ENCODE measurements around the gene UMOD.
A peak's percentile ranks its signal among the peaks of the same experiment; 100 is the strongest.

The UMOD gene

GRCh38 chr16:20385844-20386832, 33.6 kb upstream of the UMOD start:
- peak; percentile 62 for DNase-seq (ENCODE audit: low read depth)
- no peak overlapping the region for H3K4me3 ChIP-seq (replicated peaks; ENCODE audit: low read depth, low read length)

DNA sequence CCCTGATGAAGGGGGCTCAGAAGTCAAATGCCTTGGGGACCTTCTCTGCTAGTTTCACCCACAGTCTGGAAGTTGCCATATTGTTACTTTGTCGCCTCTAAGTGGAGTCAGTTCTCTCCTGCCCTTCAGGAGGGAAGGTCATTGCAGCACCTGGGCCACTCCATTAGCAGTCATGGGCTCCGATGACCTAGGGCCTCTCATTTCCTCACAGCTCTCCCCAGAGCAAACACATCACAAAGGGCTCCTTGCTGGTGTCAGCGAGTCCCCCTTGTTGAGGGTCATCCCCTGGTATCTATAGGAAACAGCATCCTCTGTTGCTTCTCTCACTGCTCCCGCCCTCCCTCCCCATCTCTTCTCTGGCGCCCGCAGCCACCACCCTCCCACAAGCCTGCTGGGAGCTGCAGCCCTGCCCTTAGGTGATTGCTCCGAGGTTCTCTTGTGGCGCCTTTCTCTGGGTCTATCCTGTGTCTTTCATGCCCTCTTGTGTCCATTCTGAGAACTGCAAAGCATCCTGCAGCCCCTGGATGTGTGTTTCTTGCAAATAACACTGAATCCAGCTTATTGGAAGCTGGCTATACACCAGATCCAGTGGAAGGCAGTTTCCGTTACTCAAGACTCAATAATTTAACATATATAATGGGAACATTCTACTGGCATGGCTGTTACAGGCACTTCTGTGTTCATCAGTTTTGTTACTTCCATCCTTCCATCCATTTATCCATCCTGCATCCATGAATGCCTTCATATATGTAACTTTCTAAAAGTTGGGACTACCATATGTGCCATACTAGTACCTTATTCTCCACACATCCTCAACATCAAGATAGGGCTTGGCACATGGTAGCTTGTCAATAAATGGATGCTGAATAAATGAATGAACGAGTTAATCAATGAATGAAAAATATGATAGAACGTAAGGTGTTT, 30.9 kb upstream of the UMOD start:
- peak; percentile 85 for TF ChIP-seq CTCF (IDR thresholded peaks at IDR 0.05; ENCODE audit: low read length, missing control alignments)
- H3K4me3 ChIP-seq (replicated peaks; ENCODE audit: low read depth, low read length) = no peak overlapping the region
- DNase-seq (ENCODE audit: low read depth) = peak; percentile 69

More at GRCh38 chr16:20385844-20386832, 33.6 kb upstream of the UMOD start:
- peak; percentile 81 for TF ChIP-seq CTCF (IDR thresholded peaks at IDR 0.05; ENCODE audit: low read length, missing control alignments)

DNA sequence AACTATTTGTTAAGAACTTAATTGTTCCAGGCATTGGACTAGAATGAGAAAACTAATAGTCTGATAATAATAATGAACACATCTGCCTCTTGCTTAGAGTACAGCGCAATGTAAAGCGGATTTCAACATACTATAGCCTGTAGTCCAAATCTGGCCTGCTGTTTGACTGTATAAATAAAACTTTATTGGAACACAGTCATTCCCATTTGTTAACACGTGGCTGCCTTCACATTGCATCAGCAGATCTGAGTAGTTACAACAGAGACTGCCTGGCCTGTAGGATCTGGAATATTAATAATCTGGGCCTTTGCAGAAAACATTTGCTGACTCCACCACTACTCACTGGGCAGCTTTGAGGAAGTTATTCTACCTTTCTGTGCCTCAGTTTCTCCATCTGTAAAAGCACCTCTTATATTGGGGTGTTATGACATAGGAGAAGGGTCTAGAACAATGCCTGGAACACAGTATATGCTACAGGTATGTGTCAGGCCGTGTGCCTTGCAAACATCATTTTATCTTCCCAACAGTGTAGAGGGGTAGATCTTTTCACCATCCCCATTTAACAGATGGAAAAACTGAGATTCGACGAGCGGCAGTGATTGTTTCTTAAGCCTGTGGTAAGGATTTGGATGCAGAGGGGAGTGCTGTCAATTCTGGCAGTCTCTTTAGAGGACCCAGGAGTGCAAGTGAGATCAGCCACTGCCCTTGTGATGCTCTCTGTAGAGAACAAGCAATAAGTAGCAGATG, 29.9 kb upstream of the UMOD start:
- H3K4me3 ChIP-seq (replicated peaks; ENCODE audit: low read depth, low read length) = no peak overlapping the region
- no peak for TF ChIP-seq CTCF (IDR thresholded peaks at IDR 0.05; ENCODE audit: low read length, missing control alignments)
- DNase-seq (ENCODE audit: low read depth) = peak; percentile 1

- H3K4me3 ChIP-seq (replicated peaks; ENCODE audit: low read depth, low read length) = no peak overlapping the region
- no peak for TF ChIP-seq CTCF (IDR thresholded peaks at IDR 0.05; ENCODE audit: low read length, missing control alignments)
- DNase-seq (ENCODE audit: low read depth) = no peak
Measured at GRCh38 chr16:20380782-20381181, 28.3 kb upstream of the UMOD start.

DNA sequence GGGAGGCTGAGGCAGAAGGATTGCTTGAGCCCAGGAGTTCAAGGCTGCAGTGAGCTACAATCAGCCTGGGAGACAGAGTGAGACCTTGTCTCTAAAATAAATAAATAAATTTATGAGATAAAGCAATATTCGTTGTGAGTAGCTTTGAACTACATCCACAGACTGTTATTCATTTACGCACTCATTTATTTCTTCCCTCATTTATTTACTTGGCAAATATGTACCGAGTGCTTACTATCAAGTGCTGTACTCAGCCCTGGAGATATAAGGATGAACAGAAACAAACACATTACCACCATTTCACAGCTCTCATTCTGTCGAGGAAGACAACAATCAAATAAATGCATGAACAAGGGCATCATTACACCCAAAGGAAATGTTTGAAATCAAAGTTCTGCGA, 24.7 kb upstream of the UMOD start:
- H3K4me3 ChIP-seq (replicated peaks; ENCODE audit: low read depth, low read length) = no peak overlapping the region
- no peak for DNase-seq (ENCODE audit: low read depth)
- no peak for TF ChIP-seq CTCF (IDR thresholded peaks at IDR 0.05; ENCODE audit: low read length, missing control alignments)

DNA sequence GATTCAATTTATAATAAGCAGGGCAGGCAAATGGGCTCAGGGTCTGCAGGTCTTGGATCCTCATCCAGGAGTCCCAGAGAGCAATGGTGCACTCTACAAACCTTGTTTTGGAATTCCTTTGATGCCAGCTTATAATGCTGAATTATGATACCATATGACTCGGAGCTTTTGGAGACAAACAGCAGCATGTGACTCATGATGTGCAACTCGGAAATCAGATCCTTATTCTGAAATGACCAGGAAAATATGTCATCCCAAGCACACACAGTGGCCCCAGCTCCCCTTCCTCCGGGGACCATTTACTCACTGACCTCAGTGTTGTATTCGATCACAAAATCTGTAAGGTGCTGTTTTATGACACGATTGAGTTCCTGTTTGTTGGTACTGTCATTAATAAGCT, 20.2 kb upstream of the UMOD start:
- TF ChIP-seq CTCF (IDR thresholded peaks at IDR 0.05; ENCODE audit: low read length, missing control alignments) = no peak
- no peak overlapping the region for H3K4me3 ChIP-seq (replicated peaks; ENCODE audit: low read depth, low read length)
- no peak for DNase-seq (ENCODE audit: low read depth)
